ENCODE measurements around the gene MON1B.

DNA sequence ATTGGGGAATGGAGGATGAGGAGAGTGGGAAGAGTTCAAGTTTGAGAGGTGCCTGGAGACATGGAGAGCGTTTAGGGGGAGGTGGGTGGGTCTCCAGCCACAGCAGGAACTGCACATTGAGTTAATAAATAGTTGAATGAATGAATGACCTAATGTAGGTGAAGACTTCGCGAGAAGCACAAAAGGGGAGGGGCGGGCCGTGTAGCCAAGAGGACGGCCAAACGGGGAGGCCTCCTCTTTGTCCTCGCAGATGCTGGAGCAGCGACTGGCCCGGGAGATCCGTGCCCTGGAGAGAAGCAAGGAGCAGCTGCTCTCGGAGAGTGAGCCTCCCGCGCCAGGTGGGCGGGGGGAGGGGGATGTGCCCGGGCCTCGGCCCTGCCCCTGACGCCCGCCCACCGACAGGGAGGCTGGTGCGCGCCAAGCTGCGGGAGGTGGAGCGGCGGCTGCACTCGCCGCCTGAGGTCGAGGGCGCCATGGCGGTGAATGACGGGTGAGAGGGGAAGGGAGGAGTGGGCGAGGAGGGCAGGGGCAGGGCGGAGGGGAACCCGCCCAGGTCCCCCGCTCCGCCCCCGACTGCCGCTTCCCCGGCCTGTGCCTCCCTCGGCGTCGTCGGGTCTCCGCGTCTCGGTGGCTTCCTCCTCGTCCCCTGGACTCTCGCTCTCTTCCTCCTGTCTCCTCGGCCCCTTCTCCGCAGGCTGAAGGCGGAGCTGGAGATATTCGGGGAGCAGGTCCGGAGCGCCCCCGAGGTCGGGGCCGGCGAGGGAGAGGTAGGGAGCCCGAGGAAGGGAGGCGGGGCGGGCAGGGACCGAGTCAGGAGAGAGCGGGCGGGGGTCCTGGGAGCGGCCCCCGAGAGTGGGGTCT is 21.1 kb downstream of the MON1B start:
- TF ChIP-seq, protein P1, sequence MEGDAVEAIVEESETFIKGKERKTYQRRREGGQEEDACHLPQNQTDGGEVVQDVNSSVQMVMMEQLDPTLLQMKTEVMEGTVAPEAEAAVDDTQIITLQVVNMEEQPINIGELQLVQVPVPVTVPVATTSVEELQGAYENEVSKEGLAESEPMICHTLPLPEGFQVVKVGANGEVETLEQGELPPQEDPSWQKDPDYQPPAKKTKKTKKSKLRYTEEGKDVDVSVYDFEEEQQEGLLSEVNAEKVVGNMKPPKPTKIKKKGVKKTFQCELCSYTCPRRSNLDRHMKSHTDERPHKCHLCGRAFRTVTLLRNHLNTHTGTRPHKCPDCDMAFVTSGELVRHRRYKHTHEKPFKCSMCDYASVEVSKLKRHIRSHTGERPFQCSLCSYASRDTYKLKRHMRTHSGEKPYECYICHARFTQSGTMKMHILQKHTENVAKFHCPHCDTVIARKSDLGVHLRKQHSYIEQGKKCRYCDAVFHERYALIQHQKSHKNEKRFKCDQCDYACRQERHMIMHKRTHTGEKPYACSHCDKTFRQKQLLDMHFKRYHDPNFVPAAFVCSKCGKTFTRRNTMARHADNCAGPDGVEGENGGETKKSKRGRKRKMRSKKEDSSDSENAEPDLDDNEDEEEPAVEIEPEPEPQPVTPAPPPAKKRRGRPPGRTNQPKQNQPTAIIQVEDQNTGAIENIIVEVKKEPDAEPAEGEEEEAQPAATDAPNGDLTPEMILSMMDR (conservative IDR thresholded peaks at IDR 0.05; ENCODE audit: low read length): no peak
- TF ChIP-seq EZH2phosphoT487 (IDR thresholded peaks at IDR 0.05; ENCODE audit: borderline replicate concordance): no peak

Data from Loucy (cell line).